GM21447 (cell line): ENCODE results near the gene ZSCAN23.
A peak's percentile ranks its signal among the peaks of the same experiment; 100 is the strongest.
"Not testable (repeated sequence)": the region's sequence is repeated elsewhere in the genome, so short reads cannot be mapped to it uniquely, and the experiment has no call there.

Experiments used
- ATAC-seq: cut with Tn5 transposase; IDR thresholded peaks from one replicate; pipeline ENCODE4 v1.9.1; 2021; ENCODE audit not compliant: unreplicated experiment

The ZSCAN23 gene

GRCh38 chr6:28443112-28443773 is at the start of gene ZSCAN23:
Gene ZSCAN23, minus strand, starts transcription at chr6:28443491. Its CDS starts 7,225 bp downstream, at chr6:28436266.
- ATAC-seq = no peak

- ATAC-seq = no peak
Measured at GRCh38 chr6:28491984-28492317, 48.7 kb upstream of the ZSCAN23 start.

GRCh38 chr6:28490205-28490890 is 47.1 kb upstream of the ZSCAN23 start:
- peak; percentile 24 for ATAC-seq

- peak; percentile 70 for ATAC-seq
Measured at GRCh38 chr6:28489366-28490204, 46.3 kb upstream of the ZSCAN23 start.

GRCh38 chr6:28488916-28489365 is 45.6 kb upstream of the ZSCAN23 start:
- ATAC-seq = no peak

GRCh38 chr6:28486988-28487742 is 43.9 kb upstream of the ZSCAN23 start:
- ATAC-seq = no peak

- no peak for ATAC-seq
Measured at GRCh38 chr6:28486533-28486932, 43.2 kb upstream of the ZSCAN23 start.

GRCh38 chr6:28485482-28485881 is 42.2 kb upstream of the ZSCAN23 start:
- no peak for ATAC-seq

GRCh38 chr6:28480253-28480932 is 37.1 kb upstream of the ZSCAN23 start:
- ATAC-seq = no peak

- no peak for ATAC-seq
Measured at GRCh38 chr6:28478518-28478917, 35.2 kb upstream of the ZSCAN23 start.

GRCh38 chr6:28474441-28475219 is 31.3 kb upstream of the ZSCAN23 start:
- no peak for ATAC-seq

- not testable (repeated sequence) for ATAC-seq
Measured at GRCh38 chr6:28469153-28469745, 26.0 kb upstream of the ZSCAN23 start.

GRCh38 chr6:28468056-28468455 is 24.8 kb upstream of the ZSCAN23 start:
- no peak for ATAC-seq

- no peak for ATAC-seq
Measured at GRCh38 chr6:28462401-28462800, 19.1 kb upstream of the ZSCAN23 start.

GRCh38 chr6:28458568-28458967 is 15.3 kb upstream of the ZSCAN23 start:
- ATAC-seq = no peak

- ATAC-seq = no peak
Measured at GRCh38 chr6:28449056-28449455, 5.8 kb upstream of the ZSCAN23 start.

- not testable (repeated sequence) for ATAC-seq
Measured at GRCh38 chr6:28447512-28447906, 4.2 kb upstream of the ZSCAN23 start.

- ATAC-seq = no peak
Measured at GRCh38 chr6:28446818-28447511, 3.7 kb upstream of the ZSCAN23 start.

- not testable (repeated sequence) for ATAC-seq
Measured at GRCh38 chr6:28444759-28445158, 1.5 kb upstream of the ZSCAN23 start.
